Motor neuron (in vitro differentiated cells): ENCODE data around the gene CPA5. TPM values are rescaled to one million over a fixed set of nuclear protein-coding genes. Genes with fewer than 3 reads are reported as not detected.

ENCODE experiments used
- ATAC-seq, 8 experiments: fragments of 200-7000 bp; cut with Tn5 transposase; replicated peaks in 6 of 8; 2 replicates each; pipeline ENCODE4 v1.8.0; 2021; ENCODE audit warnings: mild to moderate bottlenecking in 8 of 8, moderate library complexity in 8 of 8
- H3K27ac ChIP-seq, 2 donors: fragments of 250-450 bp; sonication (Bioruptor Pico); 2 replicates each; pipeline ENCODE4 v1.9.0; 2021; ENCODE audit warnings: antibody characterized with exemption in 2 of 2, mild to moderate bottlenecking in 2 of 2, moderate library complexity in 1 of 2
- H3K4me1 ChIP-seq, 2 donors: fragments of 250-450 bp; sonication (Bioruptor Pico); replicated peaks in 1 of 2; 2 replicates each; pipeline ENCODE4 v1.6.1; 2021; ENCODE audit warnings: antibody characterized with exemption in 2 of 2, mild to moderate bottlenecking in 2 of 2, moderate library complexity in 1 of 2
- H3K4me3 ChIP-seq, 5 donors: fragments of 250-450 bp; sonication (Bioruptor Pico); 2 replicates each; pipeline ENCODE4 v1.9.0; 2021; ENCODE audit warnings: antibody characterized with exemption in 5 of 5, mild to moderate bottlenecking in 5 of 5, moderate library complexity in 4 of 5
- WGBS, 10 experiments: fragments of 450-650 bp; shearing (Covaris generic); methylation state at CpG; one replicate each; pipeline ENCODE4 v1.0.0; 2022; 5-methylcytosine and 5-hydroxymethylcytosine counted together
- in situ Hi-C, 9 experiments: fragments of 400-800 bp; cut with MboI; loops; one replicate each; pipeline ENCODE4 v1.15.0; 2021; ENCODE audit warnings: low sequenced_read_pairs in 9 of 9, low pct_unique_long_range_greater_than_20kb in 2 of 9; ENCODE audit not compliant: unreplicated experiment in 9 of 9
- total RNA-seq, 8 experiments: library from RNA; unstranded; fragments of 300-600 nt; gene quantifications; 2 replicates each; pipeline versions ENCODE4 v1.2.3 to v1.2.4, GENCODE V29; 2022

Gene CPA5
- total RNA-seq, 8 experiments from 2014 or later, result 0.22 to 2.6 (median 1.4) TPM

- Histone ChIP-seq H3K27ac (no peak overlapping the region), H3K4me3 (no peak overlapping the region), H3K4me1 (peaks cover 17 to 18% of the 10 kb centered on the region in 2 donors)
- in situ Hi-C loops, result no loop called here
- ATAC-seq, result no peak
- 42 to 100% (median 92%) methylated on average over 1 of the region's 1 CpG; no CpG with 5 or more reads in 2 of the 10 experiments for WGBS, 10 experiments
Measured at GRCh38 chr7:130401101-130401500, 56.5 kb downstream of the CPA5 start.

DNA sequence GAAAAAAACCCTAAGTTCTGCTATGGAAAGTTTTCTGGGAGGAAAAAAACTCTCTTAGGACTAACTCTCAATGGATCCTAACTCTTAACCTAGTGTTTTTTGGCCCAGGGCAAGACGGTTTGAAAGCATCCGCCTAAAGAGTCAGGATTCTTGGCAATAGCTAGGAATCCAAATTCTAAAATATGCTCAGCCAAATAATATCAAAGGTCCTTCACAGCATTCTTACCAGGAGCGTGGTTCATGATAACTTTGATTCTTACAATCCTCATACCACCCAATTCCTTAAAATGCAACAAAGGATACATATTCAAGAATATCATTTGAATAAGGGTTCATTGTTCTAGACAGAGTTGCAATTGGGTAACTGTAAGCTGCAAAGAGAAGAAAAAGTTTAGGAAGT lies 57.0 kb downstream of the CPA5 start:
- peak in 1 of 8 experiments; percentile 66 for ATAC-seq
- WGBS, 10 experiments, result 31 to 100% (median 94%) methylated on average over 1 to 3 of the region's 3 CpGs; no CpG with 5 or more reads in 2 of the 10 experiments
- Histone ChIP-seq H3K4me3 (no peak overlapping the region), H3K4me1 (peaks cover 13 to 14% of the 10 kb centered on the region in 2 donors), H3K27ac (no peak overlapping the region)
- in situ Hi-C loops, result no loop called here

DNA sequence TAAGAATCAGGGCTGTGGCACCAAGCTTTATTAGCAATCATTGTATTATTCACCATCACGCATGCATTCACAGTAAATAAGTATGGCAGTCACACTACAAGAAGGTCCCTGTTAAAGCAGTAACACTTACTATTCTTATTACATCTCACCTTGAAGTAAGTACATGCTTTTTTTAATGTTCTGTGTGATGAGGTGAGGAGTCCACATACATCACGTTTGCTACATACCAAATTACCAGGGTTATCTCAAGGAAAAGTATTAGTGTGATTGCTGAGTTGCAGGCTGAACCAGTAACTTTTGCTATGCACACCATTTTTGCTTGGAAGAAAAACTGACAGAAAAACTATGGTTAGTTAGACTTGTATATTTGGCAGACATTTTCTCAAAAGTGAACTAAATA lies 60.4 kb downstream of the CPA5 start:
- 69 to 100% (median 83%) methylated on average over 1 to 2 of the region's 2 CpGs; no CpG with 5 or more reads in 2 of the 10 experiments for WGBS, 10 experiments
- no peak overlapping the region for H3K4me3 ChIP-seq
- ATAC-seq, result no peak
- H3K27ac ChIP-seq, result no peak overlapping the region
- peaks cover 10 to 12% of the 10 kb centered on the region in 2 donors for H3K4me1 ChIP-seq
- in situ Hi-C loops, result no loop called here

DNA sequence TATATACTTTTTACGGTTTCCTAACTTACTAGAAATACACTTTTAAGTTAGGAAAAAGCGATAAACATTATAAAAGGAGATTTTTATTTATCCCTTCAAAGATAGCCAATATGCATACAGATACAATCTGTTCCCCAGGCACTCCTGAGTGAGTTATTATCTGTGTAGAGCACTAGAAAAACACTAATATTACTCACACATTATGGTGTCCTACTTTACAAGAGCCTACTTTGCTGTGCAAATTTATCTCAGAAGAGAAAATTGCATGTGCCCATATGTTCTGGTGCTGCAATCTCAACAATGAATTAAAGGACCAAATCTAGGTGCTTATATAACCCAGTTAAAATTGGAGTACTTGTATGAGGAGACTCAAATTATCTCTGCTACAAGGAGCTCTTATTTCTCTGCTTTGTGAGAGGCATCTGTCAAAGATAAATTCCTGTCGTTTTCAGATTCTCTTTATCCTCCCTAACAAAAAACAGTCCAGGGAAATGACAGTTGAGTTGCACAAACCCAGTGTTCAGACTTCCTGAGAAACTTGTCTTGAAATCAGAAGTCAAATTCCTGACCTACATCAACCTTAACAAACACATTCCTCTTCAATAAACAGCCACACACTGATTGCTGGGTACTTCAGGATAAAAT lies 64.6 kb downstream of the CPA5 start:
- no peak overlapping the region for H3K27ac ChIP-seq
- no peak for ATAC-seq
- H3K4me1 ChIP-seq, result peaks cover 22 to 37% of the 10 kb centered on the region in 2 donors
- WGBS, 10 experiments, result 0 to 100% (median 82%) methylated on average over 1 to 3 of the region's 3 CpGs; no CpG with 5 or more reads in 1 of the 10 experiments
- H3K4me3 ChIP-seq, result no peak overlapping the region
- in situ Hi-C loops, result no loop called here

GRCh38 chr7:130409712-130410072 lies 65.1 kb downstream of the CPA5 start:
- Histone ChIP-seq H3K4me3 (no peak overlapping the region), H3K4me1 (peaks cover 22 to 37% of the 10 kb centered on the region in 2 donors), H3K27ac (no peak overlapping the region)
- no peak for ATAC-seq
- 86 to 93% (median 90%) methylated on average over 2 to 4 of the region's 4 CpGs; no CpG with 5 or more reads in 4 of the 10 experiments for WGBS, 10 experiments
- in situ Hi-C loops, result no loop called here

DNA sequence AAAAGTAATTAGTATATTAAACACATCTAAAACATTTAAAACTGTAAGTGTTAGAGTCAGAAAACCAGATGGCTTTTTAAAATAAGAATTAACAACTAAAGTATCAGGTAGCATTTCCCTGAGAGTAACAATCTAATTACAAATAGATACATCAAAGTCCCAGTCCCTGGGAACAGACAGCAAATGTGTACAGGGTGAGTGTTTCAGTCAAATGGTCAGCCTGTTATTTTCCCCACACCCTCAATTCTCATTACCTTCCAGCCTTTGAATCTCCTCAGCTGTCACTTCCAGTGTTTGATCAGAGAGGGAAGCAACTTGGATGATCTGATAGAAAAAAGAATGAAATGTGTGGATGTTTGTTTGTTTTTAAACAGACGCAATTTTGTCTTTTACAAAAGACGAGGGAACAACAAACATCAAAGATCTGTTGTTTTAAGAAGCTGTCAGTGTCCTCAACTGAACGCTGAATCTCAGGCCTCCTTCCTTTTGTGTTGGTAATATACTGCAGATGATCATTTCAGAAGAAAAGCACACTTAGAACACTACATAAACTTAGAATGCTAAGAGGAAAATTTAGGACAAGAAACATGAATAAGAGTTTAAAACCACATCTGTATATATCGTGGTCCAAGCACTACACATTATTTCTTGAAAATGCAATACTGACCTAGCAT lies 66.4 kb downstream of the CPA5 start:
- Histone ChIP-seq H3K27ac (peak overlapping the region in 1 of 2 donors; percentile 22), H3K4me1 (peaks cover 22 to 37% of the 10 kb centered on the region in 2 donors), H3K4me3 (no peak overlapping the region)
- in situ Hi-C loops, result no loop called here
- 10 to 69% (median 36%) methylated on average over 1 to 4 of the region's 4 CpGs for WGBS, 10 experiments
- peak in 5 of 8 experiments; percentile 37 to 73 (median 66) for ATAC-seq

- in situ Hi-C loops, result no loop called here
- Histone ChIP-seq H3K4me1 (peaks cover 31 to 46% of the 10 kb centered on the region in 2 donors), H3K27ac (no peak overlapping the region), H3K4me3 (no peak overlapping the region)
- WGBS, 10 experiments, result 88 to 100% (median 94%) methylated on average over 1 to 4 of the region's 4 CpGs; no CpG with 5 or more reads in 6 of the 10 experiments
- no peak for ATAC-seq
Measured at GRCh38 chr7:130413201-130413600, 68.6 kb downstream of the CPA5 start.

- in situ Hi-C loops, result no loop called here
- Histone ChIP-seq H3K4me1 (peaks cover 24 to 49% of the 10 kb centered on the region in 2 donors), H3K27ac (no peak overlapping the region), H3K4me3 (no peak overlapping the region)
- ATAC-seq, result no peak
Measured at GRCh38 chr7:130415006-130415405, 70.4 kb downstream of the CPA5 start.

DNA sequence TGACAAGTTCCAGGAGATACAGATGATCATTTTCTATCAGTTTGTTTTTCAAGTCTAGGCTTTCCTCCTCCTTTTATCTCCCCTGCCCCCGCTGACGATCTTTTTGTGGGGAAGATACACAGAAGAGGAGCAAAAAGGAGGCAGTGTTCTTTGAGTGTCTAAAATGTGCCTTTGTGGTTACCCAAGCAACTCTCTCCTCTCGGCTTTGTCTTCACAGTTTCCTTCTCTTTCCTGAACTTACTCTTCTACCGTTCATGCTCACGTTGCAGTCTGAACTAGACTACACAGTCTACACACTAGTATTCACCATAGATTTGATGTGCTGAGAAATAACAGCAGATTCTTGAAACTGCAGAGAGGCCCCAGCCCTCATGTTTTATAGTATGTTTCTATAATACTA lies 72.6 kb downstream of the CPA5 start:
- 25 to 100% (median 75%) methylated on average over 1 to 5 of the region's 5 CpGs; no CpG with 5 or more reads in 2 of the 10 experiments for WGBS, 10 experiments
- ATAC-seq, result peak in 2 of 8 experiments; percentile 33 to 69
- Histone ChIP-seq H3K4me1 (peaks cover 28 to 39% of the 10 kb centered on the region in 2 donors), H3K4me3 (no peak overlapping the region), H3K27ac (peak overlapping the region in 1 of 2 donors; percentile 34)
- in situ Hi-C loops, result no loop called here

GRCh38 chr7:130418306-130418705 lies 73.7 kb downstream of the CPA5 start:
- peaks cover 30 to 35% of the 10 kb centered on the region in 2 donors for H3K4me1 ChIP-seq
- 78 to 100% (median 91%) methylated on average over 2 to 7 of the region's 7 CpGs; no CpG with 5 or more reads in 2 of the 10 experiments for WGBS, 10 experiments
- H3K27ac ChIP-seq, result no peak overlapping the region
- ATAC-seq, result no peak
- in situ Hi-C loops, result no loop called here
- no peak overlapping the region for H3K4me3 ChIP-seq

Other genes with a start within 250 kb of the CPA5 start
- 10 to 100 TPM; 18.4 to 30.0 (median 22.6) TPM for gene TMEM209, start 139.4 kb upstream of the CPA5 start, total RNA-seq
- gene SSMEM1, start 137.0 kb upstream of the CPA5 start, total RNA-seq, result not detected
- gene CPA2, start 78.0 kb upstream of the CPA5 start, total RNA-seq, result 1 to 10 TPM in 3 of 8 experiments, under 1 TPM in 5; 0.49 to 4.4 (median 0.78) TPM
- gene CPA4, start 51.7 kb upstream of the CPA5 start, total RNA-seq, result 100 to 1,000 TPM in 1 of 8 experiments, 10 to 100 TPM in 3, under 1 TPM in 4; 0.05 to 538 (median 5.4) TPM
- under 1 TPM in 6 of 8 experiments, not detected in 2; 0.18 to 0.91 (median 0.42) TPM for gene CPA1, start 35.7 kb downstream of the CPA5 start, total RNA-seq
- gene CEP41, start 96.2 kb downstream of the CPA5 start, total RNA-seq, result 10 to 100 TPM in 7 of 8 experiments, 1 to 10 TPM in 1; 7.0 to 22.6 (median 17.9) TPM
- 100 to 1,000 TPM in 4 of 8 experiments, 10 to 100 TPM in 4; 17.1 to 438 (median 90.2) TPM for gene MEST, start 147.3 kb downstream of the CPA5 start, total RNA-seq